HEK293T (cell line): ENCODE data around the gene GRID1.

ENCODE experiments used
- CTCF ChIA-PET: fragments of 350-600 bp; formaldehyde crosslinking; extraction: SDS; loops from one replicate; lab custom pipeline; 2021; ENCODE audit warnings: antibody characterized with exemption, inconsistent platforms; lab: Yijun Ruan, JAX
- POLR2A ChIA-PET: fragments of 350-600 bp; formaldehyde crosslinking; extraction: SDS; loops from one replicate; lab custom pipeline; 2020; ENCODE audit warnings: antibody characterized with exemption, inconsistent platforms; lab: Yijun Ruan, JAX
- DNase-seq: peaks from one replicate; pipeline ENCODE4 v3.0.0; 2012; ENCODE audit warnings: mixed read lengths; ENCODE audit errors: extremely low spot score
- ARNT ChIP-seq: fragments of 450-650 bp; IDR thresholded peaks from 2 replicates; pipeline ENCODE4 v1.6.1; 2017; ENCODE audit warnings: mild to moderate bottlenecking
- BHLHE40 ChIP-seq: fragments of 450-650 bp; IDR thresholded peaks from 2 replicates; pipeline ENCODE4 v1.6.1; 2016; ENCODE audit warnings: mild to moderate bottlenecking, moderate library complexity, borderline replicate concordance
- CTBP1 ChIP-seq: fragments of 450-650 bp; IDR thresholded peaks from 2 replicates; pipeline ENCODE4 v1.6.1; 2016; ENCODE audit warnings: borderline replicate concordance
- ELF4 ChIP-seq: fragments of 450-650 bp; IDR thresholded peaks from 2 replicates; pipeline ENCODE4 v1.6.1; 2017; ENCODE audit warnings: antibody characterized with exemption
- FOXA1 ChIP-seq: fragments of 450-650 bp; IDR thresholded peaks from 2 replicates; pipeline ENCODE4 v1.6.1; 2016; ENCODE audit warnings: mild to moderate bottlenecking
- FOXK2 ChIP-seq: fragments of 450-650 bp; IDR thresholded peaks from 2 replicates; pipeline ENCODE4 v1.6.1; 2016; ENCODE audit warnings: mild to moderate bottlenecking
- FOXM1 ChIP-seq: fragments of 450-650 bp; IDR thresholded peaks from 2 replicates; pipeline ENCODE4 v1.6.1; 2017; ENCODE audit warnings: mild to moderate bottlenecking, borderline replicate concordance
- HDGF ChIP-seq: fragments of 450-650 bp; IDR thresholded peaks from 2 replicates; pipeline ENCODE4 v1.6.1; 2017; ENCODE audit warnings: antibody characterized with exemption, borderline replicate concordance
- L3MBTL2 ChIP-seq: fragments of 450-650 bp; conservative IDR thresholded peaks from 2 replicates; pipeline ENCODE4 v1.6.1; 2016; ENCODE audit warnings: mild to moderate bottlenecking
- LEF1 ChIP-seq: fragments of 450-650 bp; IDR thresholded peaks from 2 replicates; pipeline ENCODE4 v1.6.1; 2017; ENCODE audit warnings: mild to moderate bottlenecking, borderline replicate concordance
- NFRKB ChIP-seq: fragments of 450-650 bp; IDR thresholded peaks from 2 replicates; pipeline ENCODE4 v1.6.1; 2016; ENCODE audit warnings: mild to moderate bottlenecking, moderate library complexity
- PKNOX1 ChIP-seq: fragments of 450-650 bp; IDR thresholded peaks from 2 replicates; pipeline ENCODE4 v1.6.1; 2016
- SP1 ChIP-seq: fragments of 450-650 bp; IDR thresholded peaks from 2 replicates; pipeline ENCODE4 v1.6.1; 2017
- SUZ12 ChIP-seq: fragments of 450-650 bp; IDR thresholded peaks from 2 replicates; pipeline ENCODE4 v1.6.1; 2016; ENCODE audit warnings: mild to moderate bottlenecking
- TARDBP ChIP-seq: fragments of 450-650 bp; IDR thresholded peaks from 2 replicates; pipeline ENCODE4 v1.6.1; 2016
- ZNF384 ChIP-seq: fragments of 450-650 bp; IDR thresholded peaks from 2 replicates; pipeline ENCODE4 v1.6.1; 2016

GRID1 gene

GRCh38 chr10:86230557-86231180 lies 135.9 kb downstream of the GRID1 start:
- DNase-seq = no peak
- ChIA-PET POLR2A (no interaction called here), CTCF (no interaction called here)
- TF ChIP-seq FOXK2 (no peak), PKNOX1 (no peak), BHLHE40 (no peak), TARDBP (no peak), L3MBTL2 (no peak), FOXA1 (no peak), HDGF (no peak), ZNF384 (no peak), CTBP1 (no peak), ARNT (no peak), SUZ12 (no peak), FOXM1 (no peak), LEF1 (no peak), NFRKB (no peak)

- ChIA-PET CTCF (no interaction called here), POLR2A (no interaction called here)
- no peak for TF ChIP-seq PKNOX1
- no peak for TF ChIP-seq ZNF384
- TF ChIP-seq TARDBP = no peak
- no peak for TF ChIP-seq NFRKB
- no peak for TF ChIP-seq FOXM1
- TF ChIP-seq SUZ12 = no peak
- TF ChIP-seq L3MBTL2 = no peak
- no peak for TF ChIP-seq BHLHE40
- no peak for TF ChIP-seq CTBP1
- TF ChIP-seq FOXK2 = no peak
- TF ChIP-seq FOXA1 = no peak
- DNase-seq = no peak
These were observed 136.6 kb downstream of the GRID1 start for GRCh38 chr10:86229811-86230556.

GRCh38 chr10:86229376-86229775 lies 137.2 kb downstream of the GRID1 start:
- DNase-seq = no peak
- ChIA-PET POLR2A (no interaction called here), CTCF (no interaction called here)
- no peak for TF ChIP-seq HDGF
- TF ChIP-seq SUZ12 = no peak
- no peak for TF ChIP-seq FOXA1
- no peak for TF ChIP-seq TARDBP
- no peak for TF ChIP-seq L3MBTL2
- TF ChIP-seq ARNT = no peak
- no peak for TF ChIP-seq ELF4
- TF ChIP-seq FOXM1 = no peak
- no peak for TF ChIP-seq BHLHE40
- TF ChIP-seq FOXK2 = no peak
- no peak for TF ChIP-seq ZNF384
- TF ChIP-seq SP1 = no peak
- no peak for TF ChIP-seq PKNOX1
- TF ChIP-seq CTBP1 = no peak
- TF ChIP-seq LEF1 = no peak
- no peak for TF ChIP-seq NFRKB

- CTCF ChIA-PET = interaction anchor here (0.9 kb wide), 1 partner anchor 37 kb away, joined by 3 read pairs; no protein-coding TSS in a partner anchor
- POLR2A ChIA-PET = no interaction called here
- TF ChIP-seq NFRKB = no peak
- no peak for TF ChIP-seq LEF1
- TF ChIP-seq L3MBTL2 = no peak
- no peak for TF ChIP-seq FOXA1
- TF ChIP-seq ARNT = no peak
- no peak for TF ChIP-seq TARDBP
- TF ChIP-seq CTBP1 = no peak
- TF ChIP-seq HDGF = no peak
- TF ChIP-seq FOXM1 = no peak
- TF ChIP-seq ZNF384 = no peak
- no peak for TF ChIP-seq BHLHE40
- TF ChIP-seq SUZ12 = no peak
- TF ChIP-seq ELF4 = no peak
- no peak for TF ChIP-seq FOXK2
- no peak for TF ChIP-seq SP1
- no peak for DNase-seq
These were observed 138.9 kb downstream of the GRID1 start for GRCh38 chr10:86227501-86228258.

GRCh38 chr10:86226781-86227201 lies 139.8 kb downstream of the GRID1 start:
- CTCF ChIA-PET = interaction anchor here (0.9 kb wide), 1 partner anchor 36 kb away, joined by 3 read pairs; no protein-coding TSS in a partner anchor
- TF ChIP-seq NFRKB (no peak), TARDBP (no peak), ELF4 (no peak), PKNOX1 (no peak), BHLHE40 (no peak), HDGF (no peak), FOXK2 (no peak), ZNF384 (no peak)
- no peak for DNase-seq
- POLR2A ChIA-PET = no interaction called here
